ENCODE measurements around the gene OR7A5.
"Not testable (repeated sequence)": the region's sequence is repeated elsewhere in the genome, so short reads cannot be mapped to it uniquely, and the experiment has no call there.

The OR7A5 gene

DNA sequence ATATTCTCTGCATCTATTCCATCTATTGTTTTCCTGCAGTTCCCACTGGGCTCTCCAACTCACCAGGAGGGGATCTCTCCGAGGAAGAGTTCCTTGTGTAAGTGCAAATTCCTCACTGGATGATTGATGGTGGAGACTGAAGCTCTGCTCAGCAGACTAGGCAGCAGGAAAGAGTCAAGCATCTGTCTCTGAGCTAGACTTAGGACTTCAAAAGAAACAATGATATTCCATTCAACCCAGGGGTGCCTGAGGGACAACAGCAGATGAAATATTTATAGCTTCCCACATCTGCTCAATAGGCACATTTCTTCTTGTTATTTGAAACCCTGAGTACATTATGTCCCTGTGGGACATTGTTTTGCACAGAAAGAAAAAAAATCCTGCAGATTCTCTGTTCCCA lies at the start of gene OR7A5, which contains the start of gene OR7C1:
Gene OR7A5 (minus strand): TSS at position 175 of the 400 bp plus-strand sequence. CDS start 6,944 bp downstream, outside the sequence.
Gene OR7C1 (minus strand): TSS at position 175 of the 400 bp plus-strand sequence. CDS start 35,049 bp downstream, outside the sequence.
- no peak for DNase-seq (ENCODE audit: low read depth)

DNA sequence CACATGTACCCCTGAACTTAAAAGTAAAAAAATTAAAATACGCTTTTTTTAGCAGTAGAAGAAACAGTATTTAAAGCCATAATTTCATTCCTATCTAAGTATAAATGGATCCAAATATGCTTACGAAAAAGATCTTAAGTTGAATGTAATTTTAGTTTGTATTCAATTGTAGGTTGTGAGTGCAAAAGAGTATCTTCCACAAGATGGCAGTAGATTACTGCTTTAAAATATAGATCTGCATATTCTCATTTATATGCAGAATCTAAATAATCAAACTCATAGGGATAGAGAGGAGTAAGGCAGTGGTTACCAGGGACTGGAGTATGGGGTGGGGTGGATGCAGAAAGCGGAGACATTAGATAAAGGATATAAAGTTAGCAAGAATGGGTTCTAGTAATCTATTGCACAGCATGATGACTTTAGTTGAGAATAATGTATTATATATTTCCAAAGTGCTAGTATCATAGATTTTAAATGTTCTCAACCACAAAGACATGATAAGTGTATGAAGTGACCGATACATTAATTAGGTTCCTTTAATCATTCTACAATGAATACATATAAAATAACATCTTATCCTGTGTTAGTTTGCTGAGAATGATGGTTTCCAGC lies 36.7 kb upstream of the OR7A5 start:
- peak; percentile 26 for DNase-seq (ENCODE audit: low read depth)

DNA sequence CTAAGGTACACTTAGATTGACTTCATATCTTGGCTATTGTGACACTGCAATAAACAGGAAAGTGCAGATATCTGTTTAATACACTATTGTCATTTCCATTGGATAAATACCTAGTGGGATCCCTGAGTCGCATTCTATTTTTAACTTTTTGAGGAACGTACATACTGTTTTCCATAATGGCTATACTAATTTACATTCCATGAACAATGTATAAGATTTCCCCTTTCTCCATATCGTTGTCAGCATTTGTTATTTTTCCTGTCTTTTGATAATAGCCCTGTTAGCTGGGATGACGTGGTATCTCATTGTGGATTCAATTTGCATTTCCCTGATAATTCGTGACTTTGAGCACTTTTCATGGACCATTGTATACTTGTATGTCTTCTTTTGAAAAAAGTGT lies 33.5 kb upstream of the OR7A5 start:
- DNase-seq (ENCODE audit: low read depth) = no peak

DNA sequence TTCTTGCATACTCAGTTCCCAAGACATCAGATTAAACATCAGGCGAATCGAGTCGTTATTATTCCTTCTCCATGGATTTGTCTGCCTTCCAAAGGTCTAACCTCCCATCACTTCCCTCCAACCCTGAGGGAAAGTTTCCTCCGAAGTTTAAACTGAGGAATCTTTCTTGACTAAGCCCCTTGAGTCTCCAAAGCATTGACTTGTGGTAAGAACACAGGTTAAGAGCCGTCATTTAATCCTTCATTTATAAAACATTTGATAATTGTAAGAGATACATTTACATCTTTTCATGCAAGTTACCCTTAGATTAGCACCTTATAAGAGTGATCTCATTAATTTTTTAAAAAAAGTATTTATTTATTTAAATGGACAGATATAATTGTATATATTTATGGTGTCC lies 13.8 kb upstream of the OR7A5 start, which contains the start of gene OR7A10:
Gene OR7A10 (minus strand): TSS at position 101 of the 400 bp plus-strand sequence. CDS start 7,045 bp downstream, outside the sequence.
- no peak for DNase-seq (ENCODE audit: low read depth)

DNA sequence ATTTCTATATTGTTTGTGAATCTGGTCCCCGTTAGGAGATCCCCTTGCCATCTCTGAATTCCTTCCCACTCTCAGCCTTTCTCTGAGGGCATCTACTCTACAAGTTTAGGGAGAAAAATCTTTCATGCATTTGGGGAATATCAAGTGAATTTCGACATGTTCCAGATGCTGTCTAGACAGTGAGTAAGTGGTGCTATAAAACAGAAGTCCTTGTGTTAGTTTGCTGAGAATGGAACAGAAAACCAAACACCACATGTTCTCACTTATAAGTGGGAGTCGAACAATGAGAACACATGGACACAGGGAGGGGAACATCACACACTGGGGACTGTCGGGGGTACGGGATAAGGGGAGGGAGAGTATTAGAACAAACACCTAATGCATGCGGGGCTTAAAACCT lies 8.6 kb upstream of the OR7A5 start:
- DNase-seq (ENCODE audit: low read depth) = no peak

DNA sequence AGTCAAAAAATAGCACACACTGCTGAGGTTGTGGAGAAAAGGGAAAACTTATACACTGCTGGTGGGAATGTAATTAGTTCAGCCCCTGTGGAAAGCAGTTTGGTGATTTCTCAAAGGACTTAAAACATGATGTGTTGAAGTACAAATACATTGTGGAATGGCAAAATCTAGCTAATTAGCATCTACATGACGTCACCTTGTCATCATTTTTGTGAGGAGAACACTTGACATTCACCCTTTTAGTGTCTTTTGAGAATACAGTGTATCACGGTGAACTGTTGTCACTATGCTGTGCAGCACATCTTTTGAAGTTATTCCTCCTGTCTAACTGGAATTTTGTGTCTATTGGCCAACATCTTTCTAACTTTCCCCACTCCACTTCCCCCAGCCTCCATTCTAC lies 8.2 kb upstream of the OR7A5 start:
- no peak for DNase-seq (ENCODE audit: low read depth)

DNA sequence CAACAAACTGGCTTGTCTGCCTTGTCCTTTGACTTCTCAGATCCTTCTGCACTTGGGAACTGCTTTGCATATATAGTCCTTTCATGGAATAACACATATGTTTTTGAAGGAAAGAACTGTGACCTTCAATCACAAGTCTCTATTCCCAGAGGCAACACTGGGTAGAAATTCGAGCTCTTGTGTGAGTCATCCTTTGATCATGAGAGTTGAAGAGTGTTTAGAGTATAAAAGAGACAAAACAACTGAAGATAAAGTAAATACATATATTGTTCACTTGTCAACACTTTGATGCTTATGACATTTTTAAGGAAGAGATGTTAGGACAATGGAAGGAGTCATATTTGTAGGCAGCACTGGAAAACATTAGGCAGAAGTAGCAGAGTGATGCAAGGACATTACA lies 5.2 kb upstream of the OR7A5 start:
- no peak for DNase-seq (ENCODE audit: low read depth)

DNA sequence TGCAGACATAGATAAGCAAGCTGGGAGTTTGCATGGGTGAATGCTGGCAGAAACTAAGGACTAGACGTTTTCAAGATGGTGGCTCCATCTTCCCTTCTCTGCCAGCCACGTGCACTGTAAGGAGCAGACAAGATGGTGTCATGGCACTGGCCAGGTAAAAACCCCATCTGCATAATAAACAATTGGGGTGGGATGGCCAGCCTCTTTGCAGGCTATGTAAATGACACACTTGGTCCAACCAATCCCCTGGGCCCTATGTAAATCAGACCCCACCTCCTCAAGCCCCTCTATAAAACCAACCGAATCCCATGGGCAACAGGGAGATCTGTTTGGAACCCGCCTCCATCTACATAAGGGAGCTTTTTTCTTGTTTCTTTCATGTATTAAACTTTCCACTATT lies 2.4 kb upstream of the OR7A5 start:
- DNase-seq (ENCODE audit: low read depth) = no peak

DNA sequence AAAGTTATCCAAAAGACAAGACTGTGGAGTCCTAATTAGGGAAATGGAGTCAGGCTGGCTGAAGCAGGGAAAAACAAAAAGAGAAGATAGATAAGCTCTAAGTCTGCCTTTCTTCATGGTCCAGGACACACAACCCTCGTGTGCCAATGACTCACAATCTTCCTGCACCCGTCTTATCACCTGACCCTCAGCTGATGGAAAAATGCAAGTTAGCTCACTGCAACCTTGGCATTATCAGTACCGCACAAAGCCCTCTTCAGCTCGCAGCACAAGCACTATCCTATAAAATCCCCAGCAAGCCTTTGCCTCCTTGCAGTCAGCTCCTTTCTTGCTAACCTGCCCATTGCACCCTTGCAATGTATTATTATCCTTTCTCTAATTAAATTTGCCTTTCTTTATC lies 4.3 kb downstream of the OR7A5 start:
- no peak for DNase-seq (ENCODE audit: low read depth)

DNA sequence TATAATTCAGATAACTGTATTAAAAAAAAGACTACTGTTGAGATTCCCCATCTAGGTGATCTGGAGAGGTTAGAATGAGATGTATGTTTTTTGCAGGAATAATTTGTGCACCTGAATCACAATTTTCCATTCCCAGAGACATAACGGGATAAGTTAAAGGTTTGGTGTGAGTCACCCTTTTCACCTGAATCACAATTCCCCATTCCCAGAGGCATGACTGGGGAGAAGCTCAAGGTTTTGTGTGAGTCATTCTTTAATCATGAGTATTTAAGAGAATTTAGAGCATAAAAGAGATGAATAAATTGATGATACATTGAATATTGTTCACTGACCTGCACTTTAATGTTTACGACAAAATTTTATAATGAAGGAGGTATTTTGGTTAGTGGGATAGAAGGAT lies 9.0 kb downstream of the OR7A5 start:
- DNase-seq (ENCODE audit: low read depth) = no peak

DNA sequence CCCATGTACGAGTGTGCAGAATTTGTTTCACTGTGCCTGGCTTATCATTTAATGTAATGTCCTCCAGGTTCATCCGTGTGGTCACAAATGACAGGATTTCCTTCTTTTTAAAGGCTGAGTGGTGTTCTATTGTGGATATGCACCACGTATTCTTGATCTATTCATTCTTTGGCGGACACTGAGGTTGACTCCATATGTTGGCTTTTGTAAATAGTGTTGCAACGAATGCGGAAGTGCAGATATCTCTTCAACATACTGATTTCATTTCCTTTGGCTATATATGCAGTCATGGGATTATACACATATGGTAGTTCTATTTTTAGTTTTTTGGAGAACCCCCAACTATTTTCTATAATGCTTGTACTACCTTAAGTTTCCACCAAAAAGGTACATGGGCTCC lies 13.0 kb downstream of the OR7A5 start:
- DNase-seq (ENCODE audit: low read depth) = no peak

DNA sequence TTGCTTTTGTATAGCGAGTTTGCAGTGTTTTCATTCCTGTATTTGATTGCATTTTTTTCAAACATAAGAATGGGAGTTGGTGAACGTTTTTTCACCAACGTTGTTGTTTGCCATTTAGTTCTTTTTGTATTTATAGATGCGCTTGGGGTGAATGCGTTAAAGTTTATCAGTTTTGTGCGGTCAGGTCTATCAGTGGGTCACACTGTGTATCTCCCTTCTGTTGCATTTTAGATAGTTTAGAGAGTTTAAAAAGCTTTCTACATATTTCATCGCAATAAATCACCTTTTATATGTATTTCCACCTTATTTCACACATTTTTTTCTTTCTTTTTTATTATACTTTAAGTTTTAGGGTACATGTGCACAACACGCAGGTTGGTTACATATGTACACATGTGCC lies 16.4 kb downstream of the OR7A5 start:
- no peak for DNase-seq (ENCODE audit: low read depth)

DNA sequence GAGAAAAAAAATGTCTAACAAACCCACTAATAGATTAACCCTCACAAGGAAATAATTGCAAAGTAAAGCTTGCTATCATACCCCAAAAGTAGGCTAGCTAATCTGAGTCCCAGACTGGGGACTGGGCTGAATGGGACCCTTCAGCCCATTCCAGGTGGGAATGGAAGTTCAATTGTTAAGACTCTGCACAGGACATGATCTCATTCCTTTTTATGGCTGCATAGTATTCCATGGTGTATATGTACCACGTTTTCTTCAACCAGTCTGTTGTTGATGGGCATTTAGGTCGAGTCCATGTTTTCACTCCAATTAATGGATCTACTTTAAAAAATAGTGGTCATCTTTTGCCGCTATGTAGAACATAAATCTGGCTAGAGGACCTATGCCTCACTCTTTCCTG lies 17.9 kb downstream of the OR7A5 start:
- DNase-seq (ENCODE audit: low read depth) = no peak

DNA sequence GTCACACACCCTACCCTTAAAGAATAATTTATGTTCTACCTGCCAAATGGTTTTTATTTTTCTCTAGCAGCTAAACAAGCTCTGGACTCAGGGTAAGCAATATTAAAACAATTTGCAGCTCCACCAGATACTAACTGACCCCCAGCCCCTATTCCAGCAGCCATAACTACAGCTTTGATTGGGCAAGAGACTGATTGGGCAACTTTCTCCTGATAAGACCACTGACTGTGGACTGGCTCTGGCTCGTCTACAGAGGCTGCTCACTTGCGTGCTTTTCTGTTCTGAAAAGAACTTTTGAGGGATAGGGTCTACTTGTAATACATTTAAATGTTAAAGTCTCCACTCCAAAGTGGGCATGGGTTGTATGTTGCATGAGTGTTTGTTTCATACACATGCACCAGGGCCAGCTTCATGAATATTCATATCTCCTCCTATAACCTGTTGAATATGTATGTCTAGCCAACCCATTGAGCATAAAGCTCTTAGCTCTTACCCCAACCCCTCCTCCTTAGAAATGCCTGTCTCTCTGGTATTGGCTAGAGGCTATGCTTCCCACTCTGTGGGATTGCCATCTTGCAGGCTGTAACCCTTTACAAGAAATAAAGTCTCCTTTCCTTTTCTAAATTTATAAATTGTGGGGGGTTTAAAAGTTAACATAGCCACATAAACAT lies 19.9 kb downstream of the OR7A5 start:
- no peak for DNase-seq (ENCODE audit: low read depth)

DNA sequence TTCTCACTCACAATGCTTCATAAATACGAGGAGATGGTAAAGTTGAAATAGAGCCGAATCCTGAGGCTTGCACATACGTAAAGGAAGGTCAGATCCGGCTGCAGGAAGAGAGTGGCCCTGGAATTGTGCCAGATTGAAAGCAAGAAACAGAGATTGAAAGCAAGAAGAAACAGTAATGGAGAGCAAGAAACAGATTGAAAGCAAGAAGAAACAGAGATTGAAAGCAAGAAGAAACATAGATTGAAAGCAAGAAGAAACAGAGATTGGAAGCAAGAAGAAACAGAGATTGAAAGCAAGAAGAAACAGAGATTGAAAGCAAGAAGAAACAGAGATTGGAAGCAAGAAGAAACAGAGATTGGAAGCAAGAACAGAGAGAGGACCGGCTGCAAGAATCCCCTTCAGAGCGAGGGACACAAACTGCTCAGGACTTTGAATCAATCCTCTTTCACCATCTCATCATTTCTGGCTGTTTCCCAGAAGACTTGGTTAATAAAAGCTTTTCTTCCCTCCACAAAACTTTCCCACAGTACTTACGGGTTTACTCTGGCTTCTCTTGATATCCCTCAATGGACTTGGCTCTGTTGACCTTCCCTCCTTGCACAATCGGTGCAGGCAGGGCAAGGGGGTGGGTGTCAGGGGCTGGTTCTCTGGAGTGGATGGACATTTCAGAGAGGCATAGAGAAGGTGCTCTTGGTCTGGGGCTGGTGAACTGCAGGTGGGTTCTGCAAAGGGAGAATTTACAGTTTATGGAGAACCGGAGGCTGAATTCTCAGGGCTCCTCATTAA lies 25.5 kb downstream of the OR7A5 start:
- no peak for DNase-seq (ENCODE audit: low read depth)

DNA sequence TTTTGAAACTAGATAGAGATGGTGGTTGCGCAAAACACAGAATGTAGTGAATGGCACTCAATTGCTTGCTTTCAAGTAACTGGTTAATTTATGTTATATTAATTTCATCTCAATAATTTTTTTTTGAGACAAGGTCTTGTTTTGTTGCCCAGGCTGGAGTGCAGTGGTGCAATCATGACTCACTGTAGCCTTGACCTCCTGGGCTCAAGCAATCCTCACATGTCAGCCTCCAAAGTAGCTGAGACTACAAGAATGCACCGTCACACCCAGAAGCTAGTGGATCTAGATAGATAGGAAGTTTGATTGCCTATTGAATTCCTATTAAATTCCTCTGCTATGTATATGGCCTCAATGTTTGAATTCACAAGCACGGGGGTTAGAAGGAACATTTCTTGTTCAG lies 30.2 kb downstream of the OR7A5 start:
- DNase-seq (ENCODE audit: low read depth) = no peak

DNA sequence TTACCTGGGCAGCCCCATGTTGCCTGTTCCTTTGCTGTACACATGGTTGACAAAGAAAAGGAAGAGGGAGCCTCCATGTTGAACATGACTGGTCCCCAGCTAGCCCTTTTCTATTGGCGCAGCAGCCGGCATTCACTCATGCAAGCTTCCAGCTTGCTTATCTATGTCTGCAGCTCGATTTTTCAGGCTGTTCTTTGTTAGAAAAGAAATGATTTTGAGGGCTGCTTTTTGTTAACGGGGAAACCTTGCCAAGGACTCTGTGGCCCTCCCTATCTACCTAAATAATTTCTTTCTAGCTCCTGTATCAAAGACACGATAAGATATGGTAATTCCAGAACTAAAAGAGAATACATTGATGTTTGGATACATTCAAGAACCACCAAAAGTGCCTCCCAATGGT lies 36.2 kb downstream of the OR7A5 start:
- no peak for DNase-seq (ENCODE audit: low read depth)

DNA sequence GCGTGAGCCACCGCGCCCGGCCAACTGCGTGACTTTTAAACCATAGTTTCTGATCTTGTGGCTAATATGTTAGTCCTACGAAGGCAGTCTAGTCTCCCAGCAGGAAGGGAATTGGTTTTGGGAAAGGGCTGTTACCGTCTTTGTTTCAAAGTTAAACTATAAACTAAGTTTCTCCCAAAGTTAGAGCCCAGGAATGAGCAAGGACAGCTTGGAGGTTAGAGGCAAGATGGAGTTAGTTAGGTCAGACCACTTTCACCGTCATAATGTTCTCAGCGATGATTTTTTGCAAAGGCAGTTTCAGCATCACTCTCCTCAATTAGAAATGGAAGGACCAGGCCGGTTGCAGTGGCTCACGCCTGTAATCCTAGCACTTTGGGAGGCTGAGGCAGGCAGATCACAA lies 39.0 kb downstream of the OR7A5 start:
- no peak for DNase-seq (ENCODE audit: low read depth)

DNA sequence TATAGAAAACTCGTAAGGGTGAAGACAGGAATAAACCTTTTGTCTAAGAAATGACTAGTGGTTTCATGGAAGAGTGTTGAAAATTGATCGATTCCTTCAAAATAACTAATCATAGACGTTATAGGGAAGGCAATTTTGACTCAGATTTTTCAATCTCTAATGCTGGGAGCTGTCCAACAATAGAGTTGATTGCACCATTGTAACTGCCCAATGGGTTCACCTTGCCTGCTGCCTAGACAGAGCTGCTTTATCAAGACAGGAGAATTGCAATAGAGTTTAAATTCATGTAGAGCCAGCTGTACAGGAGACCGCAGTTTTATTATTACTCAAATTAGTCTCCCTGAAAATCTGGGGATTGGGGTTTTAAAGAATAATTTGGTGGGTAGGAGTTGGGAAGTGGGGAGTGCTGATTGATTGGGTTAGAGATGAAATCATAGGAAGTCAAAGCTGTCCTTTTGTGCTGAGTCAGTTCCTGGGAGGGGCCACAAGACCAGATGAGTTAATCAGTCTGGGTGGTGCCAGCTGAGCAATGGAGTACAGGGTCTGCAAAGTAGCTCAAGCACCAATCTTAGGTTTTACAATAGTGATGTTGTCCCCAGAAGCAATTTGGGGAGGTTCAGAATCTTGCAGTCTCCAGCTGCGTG lies 39.8 kb downstream of the OR7A5 start:
- no peak for DNase-seq (ENCODE audit: low read depth)

DNA sequence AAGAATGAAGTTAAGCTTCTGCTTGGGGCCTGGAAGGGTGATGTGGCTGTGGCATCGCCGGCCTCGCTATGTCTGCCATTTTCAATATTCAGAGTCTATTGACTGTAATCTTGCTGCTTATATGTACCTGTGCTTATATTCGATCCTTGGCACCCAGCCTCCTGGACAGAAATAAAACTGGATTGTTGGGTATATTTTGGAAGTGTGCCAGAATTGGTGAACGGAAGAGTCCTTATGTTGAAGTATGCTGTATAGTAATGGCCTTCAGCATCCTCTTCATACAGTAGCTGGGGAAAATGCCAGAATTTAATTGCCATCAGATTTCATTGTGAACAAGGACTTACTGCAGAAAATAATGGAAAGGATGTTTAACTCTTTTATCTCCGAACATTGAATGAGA lies 42.7 kb downstream of the OR7A5 start:
- DNase-seq (ENCODE audit: low read depth) = not testable (repeated sequence)

DNA sequence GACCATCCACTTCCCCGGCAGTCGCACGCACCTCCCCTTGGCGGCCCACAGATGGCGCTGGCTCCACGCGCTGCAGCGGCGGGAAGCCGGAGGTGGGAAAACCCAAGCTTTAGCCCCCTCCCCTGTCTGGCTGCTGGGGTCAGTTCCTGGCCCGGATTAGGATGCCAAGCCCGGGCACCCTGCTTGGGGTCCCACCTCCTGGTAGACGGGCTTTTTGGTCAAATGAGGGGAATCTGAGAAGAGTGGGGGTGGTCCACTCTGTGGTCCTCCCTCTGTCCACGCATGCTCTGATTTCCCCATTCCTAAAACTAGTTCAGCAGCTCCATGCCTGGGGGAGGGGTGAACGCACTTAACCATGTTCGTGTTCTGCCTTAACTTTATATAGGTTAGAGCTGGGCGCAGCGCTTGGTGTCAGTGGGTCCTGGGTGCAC lies 48.5 kb downstream of the OR7A5 start:
- DNase-seq (ENCODE audit: low read depth) = no peak

DNA sequence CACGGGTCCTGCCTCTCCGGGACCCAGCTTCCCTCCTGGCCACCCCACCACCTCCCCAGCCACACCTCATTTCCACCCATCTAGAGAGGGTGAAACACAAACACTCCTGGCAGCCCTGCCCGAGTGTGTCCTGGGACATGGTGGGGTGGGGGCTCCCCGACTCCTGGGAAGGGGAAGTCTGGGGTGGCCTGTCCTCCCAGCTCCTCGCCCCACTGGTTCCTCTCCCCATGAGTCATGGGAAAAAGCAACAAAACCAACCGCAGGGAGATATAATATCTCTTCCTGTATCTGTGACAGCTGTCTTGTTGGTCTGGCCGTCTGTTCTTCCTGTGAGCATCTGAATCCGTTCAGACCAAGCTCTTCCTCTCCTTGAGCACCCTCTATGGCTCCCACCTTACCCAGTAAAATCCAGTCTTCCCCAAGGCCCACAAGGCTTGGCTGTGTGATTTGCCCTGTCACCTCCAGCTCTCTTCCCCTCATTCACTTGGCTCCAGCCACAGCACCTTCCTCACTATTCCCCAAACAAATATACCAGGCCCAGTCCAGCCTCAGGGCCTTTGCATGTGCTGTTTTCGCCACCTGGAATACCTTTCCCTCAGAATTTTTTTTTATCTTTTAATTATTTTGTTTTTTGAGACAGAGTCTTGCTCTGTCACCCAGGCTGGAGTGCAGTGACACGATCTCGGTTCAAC lies 49.7 kb downstream of the OR7A5 start:
- DNase-seq (ENCODE audit: low read depth) = peak; percentile 34
